K562 (cell line): ENCODE results near the gene DPM1. TPM values are rescaled to one million over a fixed set of nuclear protein-coding genes. Genes with fewer than 3 reads are reported as not detected.

Experiments used
- ATAC-seq: fragments of 200-7000 bp; cut with Tn5 transposase; 3 replicates; pipeline ENCODE4 v1.9.1; 2020; ENCODE audit warnings: moderate library complexity
- BruUV-seq: library from RNA; stranded (reverse); fragments of 400-500 nt; replicated peaks from 2 replicates; lab custom pipeline; 2021; lab: Mats Ljungman, UMichigan
- CTCF ChIA-PET: fragments of 300-600 bp; formaldehyde crosslinking; extraction: SDS; loops from one replicate; lab custom pipeline; 2021; ENCODE audit warnings: low intra/inter-chr PET ratio; lab: Yijun Ruan, JAX
- POLR2A ChIA-PET: fragments of 300-600, 350-650 bp; sonication (Branson Sonifier 250); formaldehyde crosslinking; extraction: SDS; loops from one replicate; lab custom pipeline; 2021; ENCODE audit warnings: antibody characterized with exemption, inconsistent platforms; lab: Yijun Ruan, JAX
- DNase-seq, 4 experiments: peaks; one replicate each; pipeline versions ENCODE4 v3.0.0 to v3.0.0-alpha.2; 2011 to 2018; ENCODE audit warnings: low spot score in 3 of 4, mixed read lengths in 3 of 4; ENCODE audit errors: extremely low read depth in 1 of 4
- FAIRE-seq: peaks from 2 replicates; lab custom pipeline; 2011; peaks lifted over from hg19 to GRCh38; lab: Jason Lieb, UNC
- H2AFZ ChIP-seq: 2 replicates; pipeline ENCODE4 v1.6.0; 2011; ENCODE audit warnings: low read depth, low read length, control low read depth, inconsistent platforms
- H3K27ac ChIP-seq: fragments of 200-600 bp; 3 replicates; pipeline ENCODE4 v1.8.0; 2011; ENCODE audit warnings: low read depth, mild to moderate bottlenecking, control low read depth, inconsistent platforms, low read length, moderate library complexity, mixed read lengths; ENCODE audit errors: extremely low read depth
- H3K27me3 ChIP-seq, 2 experiments: fragments of 300-600 bp in 1 of 2; 2 replicates in 1 of 2; 3 replicates in 1 of 2; pipeline versions ENCODE4 v1.6.0 to v1.8.0; 2011; ENCODE audit warnings: inconsistent platforms in 2 of 2, low read length in 2 of 2, mild to moderate bottlenecking in 1 of 2, mixed read lengths in 1 of 2, moderate library complexity in 1 of 2; ENCODE audit not compliant: control insufficient read depth in 2 of 2, insufficient read depth in 2 of 2
- H3K36me3 ChIP-seq: fragments of 300-600 bp; 3 replicates; pipeline ENCODE4 v1.8.0; 2011; ENCODE audit warnings: mild to moderate bottlenecking, low read length, inconsistent platforms; ENCODE audit not compliant: control insufficient read depth, insufficient read depth
- H3K4me1 ChIP-seq, 2 experiments: fragments of 200-600 bp in 1 of 2; replicated peaks in 1 of 2; 2 replicates in 1 of 2; 3 replicates in 1 of 2; pipeline versions ENCODE4 v1.5.1 to v1.8.0; 2011; ENCODE audit warnings: inconsistent platforms in 2 of 2, low read length in 2 of 2, mild to moderate bottlenecking in 1 of 2, mixed read lengths in 1 of 2, moderate library complexity in 1 of 2; ENCODE audit not compliant: control insufficient read depth in 2 of 2, insufficient read depth in 2 of 2
- H3K4me2 ChIP-seq: 2 replicates; pipeline ENCODE4 v1.6.1; 2011; ENCODE audit warnings: low read length, control low read depth, inconsistent platforms, mixed read lengths; ENCODE audit not compliant: insufficient read depth
- H3K4me3 ChIP-seq: fragments of 200-600 bp; sonication (generic), shearing (Covaris generic); 2 replicates; pipeline ENCODE4 v1.5.1; 2016; ENCODE audit warnings: control low read depth, inconsistent platforms
- H3K79me2 ChIP-seq: fragments of 200-600 bp; 3 replicates; pipeline ENCODE4 v1.8.0; 2011; ENCODE audit warnings: low read length, inconsistent platforms; ENCODE audit not compliant: control insufficient read depth, insufficient read depth
- H3K9ac ChIP-seq, 2 experiments: 2 replicates each; pipeline versions ENCODE4 v1.6.0 to v1.6.1; 2011; ENCODE audit warnings: low read depth in 2 of 2, low read length in 2 of 2, control low read depth in 1 of 2, inconsistent platforms in 1 of 2, mild to moderate bottlenecking in 1 of 2, mixed read lengths in 1 of 2; ENCODE audit not compliant: insufficient read depth in 1 of 2
- H3K9me1 ChIP-seq: one replicate; pipeline ENCODE4 v1.6.0; 2011; ENCODE audit warnings: inconsistent platforms, mild to moderate bottlenecking, low read length, moderate library complexity; ENCODE audit not compliant: control insufficient read depth, insufficient read depth
- H3K9me3 ChIP-seq: replicated peaks from 2 replicates; pipeline ENCODE4 v1.5.1; 2011; ENCODE audit warnings: low read depth, low read length, inconsistent platforms; ENCODE audit not compliant: control insufficient read depth, insufficient read depth
- H4K20me1 ChIP-seq: replicated peaks from 2 replicates; pipeline ENCODE4 v1.6.1; 2011; ENCODE audit warnings: low read length, inconsistent platforms, mixed read lengths; ENCODE audit not compliant: control insufficient read depth, insufficient read depth
- CBX3 ChIP-seq, 2 experiments: IDR thresholded peaks; 1 replicate in 1 of 2; 2 replicates in 1 of 2; pipeline ENCODE4 v1.6.1; 2012; ENCODE audit warnings: inconsistent platforms in 2 of 2, low read length in 2 of 2, borderline replicate concordance in 1 of 2, control low read depth in 1 of 2
- CCNT2 ChIP-seq: IDR thresholded peaks from 2 replicates; pipeline ENCODE4 v1.6.1; 2011; ENCODE audit warnings: borderline replicate concordance, low read depth, mild to moderate bottlenecking, moderate library complexity, mixed read lengths, low read length; ENCODE audit not compliant: insufficient read length; ENCODE audit errors: extremely low read depth
- CTBP1 ChIP-seq: fragments of 450-650 bp; IDR thresholded peaks from 2 replicates; pipeline ENCODE4 v1.6.1; 2016; ENCODE audit warnings: borderline replicate concordance
- HIVEP1 ChIP-seq: fragments of 250-450 bp; sonication (Bioruptor Pico); IDR thresholded peaks from 2 replicates; pipeline ENCODE4 v1.4.0; 2020; ENCODE audit warnings: mild to moderate bottlenecking
- JUND ChIP-seq, 2 experiments: IDR thresholded peaks; 2 replicates in 1 of 2; 3 replicates in 1 of 2; pipeline ENCODE4 v1.6.1; 2011; ENCODE audit warnings: borderline replicate concordance in 2 of 2, low read depth in 2 of 2, low read length in 2 of 2, improper control_type of control experiment in 1 of 2, missing biosample characterization in 1 of 2, missing genetic modification characterization in 1 of 2, missing genetic modification reagents in 1 of 2
- RCOR1 ChIP-seq, 2 experiments: IDR thresholded peaks; 2 replicates each; pipeline ENCODE4 v1.6.1; 2012; ENCODE audit warnings: low read depth in 2 of 2, low read length in 2 of 2, borderline replicate concordance in 1 of 2, improper control_type of control experiment in 1 of 2
- SRF ChIP-seq, 2 experiments: fragments of 250-450, 450-650 bp in 1 of 2; sonication (Bioruptor Pico) in 1 of 2; sonication (generic) in 1 of 2; formaldehyde crosslinking; IDR thresholded peaks; 2 replicates each; pipeline versions ENCODE4 v1.5.0 to v1.5.1; 2020 to 2022; ENCODE audit warnings: mild to moderate bottlenecking in 1 of 2, missing genetic modification reagents in 1 of 2
- SRSF1 ChIP-seq: fragments of 200-400 bp; formaldehyde crosslinking; IDR thresholded peaks from 2 replicates; pipeline ENCODE4 v1.6.1; 2017; ENCODE audit warnings: mild to moderate bottlenecking, low read depth, low read length, moderate library complexity
- TFAP4 ChIP-seq: sonication (generic); formaldehyde crosslinking; IDR thresholded peaks from 2 replicates; pipeline ENCODE4 v1.8.0; 2022; ENCODE audit warnings: missing genetic modification reagents, mild to moderate bottlenecking, moderate library complexity, borderline replicate concordance
- ZNF175 ChIP-seq: fragments of 200-800 bp; sonication (Bioruptor generic); IDR thresholded peaks from 2 replicates; pipeline ENCODE4 v1.6.1; 2016; ENCODE audit warnings: low read depth, mild to moderate bottlenecking, missing genetic modification characterization, missing compliant biosample characterization
- ZNF592 ChIP-seq: fragments of 450-650 bp; IDR thresholded peaks from 2 replicates; pipeline ENCODE4 v1.6.1; 2017; ENCODE audit warnings: antibody characterized with exemption, mild to moderate bottlenecking
- WGBS: fragments of 100-300 bp; shearing (Covaris generic); methylation state at CpG from one replicate; pipeline ENCODE4 v1.1.6; 2016; ENCODE audit warnings: low coverage, mixed read lengths; ENCODE audit not compliant: insufficient coverage; ENCODE audit errors: missing lambda C conversion rate; 5-methylcytosine and 5-hydroxymethylcytosine counted together
- in situ Hi-C: fragments of 300-500 bp; cut with MboI; formaldehyde crosslinking; loops from 4 replicates; pipeline ENCODE4 v1.15.0; 2018; ENCODE audit warnings: inconsistent platforms, mixed read lengths
- intact Hi-C: fragments of 100-400 bp; cut with micrococcal nuclease; formaldehyde crosslinking; loops from 2 replicates; pipeline ENCODE4 v1.14.2; 2022
- polyA plus RNA-seq, 8 experiments: library from polyadenylated mRNA; depleted of rRNA in 4 of 8; stranded (reverse) in 5 of 8; unstranded in 3 of 8; fragments of >200 nt; fragmentation: Nextera tagmentation in 2 of 8; fragmentation: Illumina TruSeq in 1 of 8; extraction: Ambion mirVana in 2 of 8; extraction: Trizol in 1 of 8; gene quantifications; 2 replicates each; pipeline versions ENCODE4 v1.2.1 to v1.2.3, GENCODE V29; 2011 to 2014; ENCODE audit warnings: inconsistent platforms in 1 of 8, missing spikeins in 1 of 8
- total RNA-seq, 7 experiments: library from RNA; depleted of rRNA in 6 of 7; stranded (reverse); fragments of >200 nt in 6 of 7; fragmentation: Illumina TruSeq in 2 of 7; extraction: Trizol in 2 of 7; gene quantifications; 2 replicates each; pipeline versions ENCODE4 v1.2.1 to v1.2.3, GENCODE V29; 2011 to 2021; ENCODE audit warnings: low replicate concordance in 1 of 7
- TF ChIP-seq, protein P1 (sequence below): fragments of 250-450 bp; sonication (Bioruptor Pico); IDR thresholded peaks from 2 replicates; pipeline ENCODE4 v1.9.0; 2021; ENCODE audit warnings: mild to moderate bottlenecking

DPM1 gene
- total and polyA plus RNA-seq, 9 of the 15 experiments (the other 6 are each of a cell fraction or from before 2014, with no cell fraction given): 75.2 to 190 (median 153) TPM

- Histone ChIP-seq H3K36me3 (no peaks in the 10 kb centered on the region), H3K4me1 (0 out of 5 replicates have a peak, but pooled peaks cover 0 to 5% of the 10 kb centered on the region in 2 experiments), H3K9me3 (no peaks in the 10 kb centered on the region), H2AFZ (0 out of 2 replicates have a peak overlapping the region, but pooled peaks have one; percentile 42), H3K27me3 (peaks cover 14 to 38% of the 10 kb centered on the region in 2 experiments; a peak in 4 of 5 replicates), H3K9ac (no peak overlapping the region), H4K20me1 (no peaks in the 10 kb centered on the region; the same call in 1 of the 2 replicates), H3K4me3 (no peak overlapping the region), H3K4me2 (peak overlapping the region; percentile 41; the same call in 1 of the 2 replicates), H3K27ac (no peak overlapping the region), H3K9me1 (no peaks in the 10 kb centered on the region), H3K79me2 (no peaks in the 10 kb centered on the region)
- CTCF ChIA-PET: interaction anchor here (0.6 to 0.8 kb wide), 5 partner anchors 18 to 631 kb away, joined by 3 read pairs; no protein-coding TSS in a partner anchor
- ATAC-seq (peak; percentile 100), FAIRE-seq (peak; percentile 97), DNase-seq (peak; percentile 82 to 95 (median 93))
- POLR2A ChIA-PET: interaction anchor here (0.5 to 2.0 kb wide), 5 partner anchors 11 to 320 kb away, joined by 3 to 4 read pairs (median 3); no protein-coding TSS in a partner anchor
- in situ Hi-C loops (loop anchor here (25.0 kb wide), 1 partner anchor 1094 kb away; no protein-coding TSS in a partner anchor), intact Hi-C loops (loop anchor here (1.0 to 5.0 kb wide), 2 partner anchors 229 to 313 kb away; no protein-coding TSS in a partner anchor)
- no TSS peak for BruUV-seq
- WGBS: 12% methylated on average over 13 of the region's 13 CpGs
- TF ChIP-seq ZNF592 (no peak), CTBP1 (peak; percentile 76), CCNT2 (no peak), ZNF175 (no peak), JUND (IDR thresholded peaks at IDR 0.05; ENCODE audit: borderline replicate concordance, low read depth, low read length) (peak; percentile 36; the same call in 1 of the 2 replicates), JUND (tag; IDR thresholded peaks at IDR 0.05; ENCODE audit: borderline replicate concordance, low read depth, low read length) (peak; percentile 13; the same call in 1 of the 3 replicates), HIVEP1 (CRISPR knock-in tag) (no peak), RCOR1 (IDR thresholded peaks at IDR 0.05; ENCODE audit: borderline replicate concordance in 1 of 2, low read depth in 2 of 2, low read length in 2 of 2) (peak in 1 of 2 experiments; percentile 86; a peak in 3 of 4 replicates), SRSF1 (no peak), SRF (CRISPR knock-in tag; IDR thresholded peaks at IDR 0.05) (peak in 1 of 2 experiments; percentile 51; a peak in 1 of 4 replicates), CBX3 (IDR thresholded peaks at IDR 0.05; ENCODE audit: borderline replicate concordance in 1 of 2, low read length in 2 of 2) (peak in 1 of 2 experiments; percentile 70; a peak in 1 of 3 replicates), TFAP4 (peak; percentile 39; the same call in 1 of the 2 replicates)
- TF ChIP-seq, protein P1, sequence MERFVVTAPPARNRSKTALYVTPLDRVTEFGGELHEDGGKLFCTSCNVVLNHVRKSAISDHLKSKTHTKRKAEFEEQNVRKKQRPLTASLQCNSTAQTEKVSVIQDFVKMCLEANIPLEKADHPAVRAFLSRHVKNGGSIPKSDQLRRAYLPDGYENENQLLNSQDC (CRISPR knock-in tag): no peak
Observed at GRCh38 chr20:50992733-50993457, 34.6 kb upstream of the DPM1 start.
